Measurements from ENCODE around the gene RRM2. TPM values are rescaled to one million over a fixed set of nuclear protein-coding genes. Genes with fewer than 3 reads are reported as not detected.
"Not testable (repeated sequence)": the region's sequence is repeated elsewhere in the genome, so short reads cannot be mapped to it uniquely, and the experiment has no call there.

RRM2 gene
- polyA plus RNA-seq, 5 donors: 36.1 to 79.7 (median 56.2) TPM

DNA sequence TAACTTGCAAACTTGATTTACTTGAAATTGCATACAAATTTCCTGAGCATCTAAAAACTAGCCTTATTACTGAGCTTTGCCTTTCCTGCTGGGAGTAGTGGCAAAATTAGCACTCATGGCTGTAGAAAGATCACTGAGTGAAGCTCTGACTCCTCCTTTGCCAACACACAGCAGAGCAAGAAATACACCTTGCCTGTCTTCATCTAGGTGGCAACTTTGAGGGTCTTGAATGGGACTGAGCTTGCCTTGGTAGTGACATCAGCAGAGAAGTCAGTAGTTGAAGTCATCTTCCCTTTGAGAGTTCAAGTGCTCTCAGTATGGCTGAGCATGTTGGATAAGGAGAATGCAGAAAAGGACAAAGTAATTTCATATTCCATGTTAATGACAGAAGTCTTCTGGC is 5.9 kb downstream of the RRM2 start:
- no peak for DNase-seq

DNA sequence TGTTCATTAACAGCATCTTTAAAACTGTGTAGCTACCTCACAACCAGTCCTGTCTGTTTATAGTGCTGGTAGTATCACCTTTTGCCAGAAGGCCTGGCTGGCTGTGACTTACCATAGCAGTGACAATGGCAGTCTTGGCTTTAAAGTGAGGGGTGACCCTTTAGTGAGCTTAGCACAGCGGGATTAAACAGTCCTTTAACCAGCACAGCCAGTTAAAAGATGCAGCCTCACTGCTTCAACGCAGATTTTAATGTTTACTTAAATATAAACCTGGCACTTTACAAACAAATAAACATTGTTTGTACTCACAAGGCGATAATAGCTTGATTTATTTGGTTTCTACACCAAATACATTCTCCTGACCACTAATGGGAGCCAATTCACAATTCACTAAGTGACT is 7.0 kb downstream of the RRM2 start:
- no peak for DNase-seq

DNA sequence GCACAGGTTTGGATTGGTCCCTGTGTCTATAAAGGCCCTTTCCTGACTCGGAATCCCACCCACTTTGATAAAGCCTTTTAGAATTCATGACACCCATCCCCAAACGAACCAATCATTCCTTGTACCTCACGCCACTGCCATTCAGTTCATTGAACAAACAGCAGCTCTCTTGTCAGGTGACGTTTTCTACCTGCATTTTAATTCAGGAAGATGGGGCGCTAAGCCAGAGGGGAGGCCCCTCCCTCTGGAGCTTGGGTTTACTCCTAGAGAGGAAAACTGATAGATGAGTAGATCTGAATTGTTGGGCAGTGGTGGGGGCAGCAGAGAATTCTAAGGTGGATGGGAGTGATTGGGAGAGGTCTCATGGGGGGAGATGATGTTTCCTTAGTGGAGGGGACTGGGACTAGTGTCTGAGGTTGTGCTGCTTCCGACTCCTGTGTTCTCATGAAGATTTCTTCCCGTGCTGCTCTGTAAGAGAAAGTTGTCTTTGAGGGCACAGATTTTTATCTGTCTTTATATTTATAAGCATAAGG is 9.6 kb downstream of the RRM2 start:
- DNase-seq: no peak

DNA sequence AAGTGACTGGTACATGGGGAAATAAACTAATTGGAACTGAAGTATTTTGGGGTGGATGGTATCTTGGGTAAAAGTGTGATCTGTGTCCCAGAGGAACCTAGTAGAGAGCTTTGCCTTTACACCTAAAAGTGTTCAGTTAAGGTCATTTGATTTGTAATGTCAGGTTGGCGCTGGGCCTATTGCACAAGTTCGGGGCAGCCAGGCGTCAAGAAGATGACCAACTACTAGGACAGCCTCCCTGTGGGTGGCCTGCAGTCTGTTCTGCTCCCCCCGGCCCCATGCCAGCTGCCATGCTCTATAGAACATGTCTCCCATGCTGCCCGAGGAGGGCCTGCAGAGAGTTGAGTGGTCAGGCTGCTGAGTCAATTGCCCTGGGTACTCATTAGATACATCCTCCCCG is 10.1 kb downstream of the RRM2 start:
- no peak for DNase-seq

DNA sequence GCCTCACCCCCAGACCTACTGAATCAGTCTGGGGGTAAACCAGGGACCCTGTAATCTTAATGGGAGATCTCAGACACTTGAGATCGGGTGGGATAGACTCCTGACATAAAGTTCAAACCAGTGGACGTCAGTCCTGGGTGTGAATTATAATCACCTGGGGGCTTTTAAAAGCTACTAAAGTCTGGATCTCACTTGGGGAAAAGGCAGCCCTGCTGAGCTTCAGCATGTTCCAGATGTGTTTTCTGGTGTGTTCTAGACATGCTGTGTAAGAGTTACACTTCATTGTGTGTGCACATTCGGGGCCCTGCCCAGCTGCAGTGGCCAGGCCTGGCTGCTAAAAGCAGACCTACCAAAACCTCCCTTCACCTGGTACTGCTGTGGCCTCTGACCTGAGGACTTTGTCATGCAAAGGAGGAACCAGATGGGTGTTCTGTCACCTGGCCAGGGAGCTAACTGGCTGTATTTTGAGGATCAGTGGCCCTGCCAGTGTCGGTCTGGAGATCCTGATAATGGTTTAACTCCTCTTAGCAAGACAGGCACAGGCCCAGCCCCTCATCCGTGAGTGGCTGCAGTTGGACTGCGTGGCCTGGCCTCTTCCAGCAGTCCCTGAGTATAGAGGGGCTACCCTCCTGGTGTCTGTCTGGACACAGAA is 10.6 kb downstream of the RRM2 start:
- no peak for DNase-seq

DNA sequence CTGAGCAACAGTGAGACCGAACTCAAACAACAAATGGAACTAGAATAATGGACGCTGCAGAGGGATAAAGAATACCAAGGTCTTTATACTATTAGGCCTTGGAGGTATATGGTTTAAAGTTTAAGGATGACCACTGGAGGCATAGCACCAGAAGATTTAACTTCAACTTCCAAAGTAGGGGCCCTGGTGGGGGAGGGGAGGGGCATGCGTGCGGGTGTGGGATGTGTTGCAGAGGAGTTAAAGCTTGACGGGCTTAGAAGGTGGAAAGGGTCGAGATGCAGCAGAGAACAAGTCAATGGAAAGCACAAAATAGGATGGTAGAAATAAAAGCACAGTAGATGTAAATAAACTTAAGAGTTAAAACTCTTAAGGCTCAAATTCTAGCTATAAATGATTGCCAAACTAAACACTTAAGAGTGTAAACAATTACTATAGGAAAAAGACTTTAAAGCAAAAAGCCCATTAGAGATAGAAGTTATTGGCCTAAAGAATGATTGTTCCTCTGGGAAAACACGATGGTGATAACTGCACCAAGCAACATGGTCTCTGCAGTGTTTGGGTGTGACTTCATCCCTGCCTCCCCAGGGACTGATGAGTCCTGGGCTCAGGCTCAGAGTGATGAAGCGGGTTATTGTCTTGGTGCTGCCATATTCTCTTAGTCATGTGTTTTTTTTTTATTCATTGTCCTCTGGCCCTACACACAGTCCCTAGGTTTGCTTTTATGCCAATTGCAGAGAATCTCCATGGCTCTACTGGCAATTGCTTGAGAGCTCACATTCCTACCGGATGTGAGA is 13.0 kb downstream of the RRM2 start:
- DNase-seq: no peak

DNA sequence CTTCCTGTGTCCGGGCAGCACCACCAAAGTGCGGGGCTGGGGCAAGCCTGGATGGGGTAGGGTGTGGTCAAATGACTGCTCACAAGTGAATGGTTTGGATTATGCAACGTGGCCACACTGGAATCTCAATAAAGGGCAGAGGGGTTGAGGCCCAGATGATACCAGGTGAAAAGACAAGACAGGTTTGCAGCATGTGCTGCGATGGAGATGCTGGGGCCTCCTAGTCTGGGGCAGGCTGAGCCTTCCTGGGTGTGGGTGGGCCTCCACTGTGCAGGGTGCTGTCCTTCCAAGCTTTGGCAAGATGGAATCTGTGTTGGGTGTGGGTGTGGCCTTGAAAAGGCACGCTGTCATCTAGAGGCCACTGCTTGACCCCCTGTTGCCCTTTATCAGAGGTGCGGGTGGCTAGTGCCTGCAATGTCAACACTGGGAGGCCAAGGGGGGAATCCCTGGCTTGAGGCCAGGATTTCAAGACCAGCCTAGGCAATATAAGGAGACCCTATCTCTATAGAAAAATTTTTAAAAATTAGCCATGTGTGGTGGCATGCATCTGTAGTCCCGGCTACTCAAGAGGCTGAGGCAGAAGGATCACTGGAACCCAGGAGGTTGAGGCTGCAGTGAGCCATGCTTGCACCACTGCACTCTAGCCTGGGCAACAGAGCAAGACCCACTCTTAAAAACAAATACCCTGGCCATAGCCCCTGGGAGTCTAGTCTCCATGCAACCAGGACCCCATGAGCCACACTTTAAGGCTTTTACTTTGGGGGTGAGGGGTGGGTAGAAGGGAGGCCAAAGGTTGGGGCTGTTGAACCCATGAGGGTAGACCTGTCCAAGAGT is 13.8 kb downstream of the RRM2 start:
- DNase-seq: no peak

DNA sequence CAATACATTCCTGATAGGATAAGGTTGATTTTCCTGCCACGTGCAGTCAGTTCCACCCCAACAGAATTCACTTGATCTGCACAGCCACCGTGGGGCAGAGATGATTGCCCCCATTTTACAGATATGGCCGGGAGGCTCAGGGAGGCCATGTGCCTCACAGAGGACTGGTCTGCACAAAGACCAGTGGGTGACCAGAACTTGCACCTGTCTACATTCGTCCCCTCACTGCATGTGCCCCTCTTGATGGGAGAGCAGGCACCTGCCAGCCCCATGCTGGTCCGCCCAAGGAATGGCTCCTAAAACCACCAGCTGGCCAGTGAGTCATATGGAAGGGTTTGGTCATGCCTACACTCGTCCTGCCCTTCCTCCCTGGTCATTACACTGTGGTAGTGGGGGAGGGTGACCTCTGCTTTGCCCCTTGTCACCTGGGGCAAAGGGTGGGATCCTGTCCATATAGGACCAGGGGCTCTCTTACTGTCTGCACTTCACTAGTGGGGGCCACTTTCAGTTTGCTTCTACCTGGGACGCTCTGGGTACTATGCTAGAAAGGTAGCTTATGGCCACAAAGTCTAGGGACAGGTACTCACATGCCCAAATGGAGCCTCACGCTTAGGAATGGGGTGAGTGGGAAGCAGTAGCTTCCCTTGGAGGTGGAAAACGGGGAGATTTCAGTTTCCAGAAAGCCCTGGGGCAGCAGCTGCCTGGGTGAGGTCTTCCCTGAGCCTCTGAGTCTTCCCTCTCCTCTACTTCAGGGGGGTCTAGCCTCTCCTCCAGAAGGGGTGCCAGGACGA is 14.7 kb downstream of the RRM2 start:
- no peak for DNase-seq

DNA sequence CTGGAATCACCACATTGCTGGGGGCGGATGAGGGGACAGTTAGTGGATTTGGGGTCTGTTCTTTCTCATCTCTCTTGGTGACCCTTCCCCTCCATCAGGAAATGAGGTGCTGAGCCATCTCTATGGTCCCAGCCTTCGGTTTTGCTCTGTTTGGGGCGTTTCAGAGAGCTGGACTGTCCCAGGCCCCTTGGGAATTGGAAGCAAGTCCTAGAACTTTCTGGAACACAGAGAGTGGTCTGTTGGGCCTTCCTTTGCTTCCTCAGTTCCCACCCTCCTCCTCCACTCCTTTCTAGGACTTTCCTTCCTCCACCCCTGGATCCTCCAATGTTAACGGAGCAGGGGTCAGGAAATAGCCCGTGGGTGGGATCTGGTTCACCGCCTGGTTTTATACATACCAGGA is 17.0 kb downstream of the RRM2 start:
- no peak for DNase-seq

DNA sequence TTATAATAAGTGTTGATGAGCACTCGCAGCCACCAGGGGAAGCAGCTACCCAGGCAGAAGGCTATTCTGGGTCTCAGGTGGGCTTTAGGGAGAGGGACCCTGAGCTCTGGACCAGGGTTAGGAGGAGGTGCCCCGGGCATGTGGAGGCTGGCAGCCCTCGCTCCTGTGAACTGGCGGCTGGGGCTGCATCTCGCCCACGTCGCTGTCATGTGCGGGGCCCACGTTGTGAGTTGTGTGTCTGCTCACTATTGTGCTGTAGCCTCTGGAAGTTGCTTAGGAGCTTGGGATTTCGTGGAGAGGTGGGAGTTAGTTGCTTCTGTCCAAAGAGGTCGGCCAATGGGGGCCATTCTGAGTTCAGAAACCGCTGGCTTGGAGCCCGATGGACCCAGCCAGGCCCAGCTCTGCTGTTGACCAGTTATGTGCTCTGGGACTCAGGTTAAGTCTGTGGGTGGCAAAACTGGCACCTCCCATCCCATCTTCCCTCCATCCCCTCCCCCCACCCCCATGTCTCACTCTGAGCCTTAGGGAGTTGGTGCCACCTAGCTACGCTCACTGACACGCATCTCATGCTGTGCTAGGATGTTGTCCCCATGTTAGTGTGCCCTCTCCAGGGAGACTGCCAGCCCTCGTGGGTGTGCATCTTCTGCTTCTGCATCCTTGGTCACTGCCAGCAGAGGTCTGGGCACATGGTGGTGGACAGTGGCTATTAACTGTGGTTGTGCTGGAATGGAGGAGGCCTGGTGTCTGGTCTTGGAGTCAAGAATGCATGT is 18.5 kb downstream of the RRM2 start:
- DNase-seq: no peak

DNA sequence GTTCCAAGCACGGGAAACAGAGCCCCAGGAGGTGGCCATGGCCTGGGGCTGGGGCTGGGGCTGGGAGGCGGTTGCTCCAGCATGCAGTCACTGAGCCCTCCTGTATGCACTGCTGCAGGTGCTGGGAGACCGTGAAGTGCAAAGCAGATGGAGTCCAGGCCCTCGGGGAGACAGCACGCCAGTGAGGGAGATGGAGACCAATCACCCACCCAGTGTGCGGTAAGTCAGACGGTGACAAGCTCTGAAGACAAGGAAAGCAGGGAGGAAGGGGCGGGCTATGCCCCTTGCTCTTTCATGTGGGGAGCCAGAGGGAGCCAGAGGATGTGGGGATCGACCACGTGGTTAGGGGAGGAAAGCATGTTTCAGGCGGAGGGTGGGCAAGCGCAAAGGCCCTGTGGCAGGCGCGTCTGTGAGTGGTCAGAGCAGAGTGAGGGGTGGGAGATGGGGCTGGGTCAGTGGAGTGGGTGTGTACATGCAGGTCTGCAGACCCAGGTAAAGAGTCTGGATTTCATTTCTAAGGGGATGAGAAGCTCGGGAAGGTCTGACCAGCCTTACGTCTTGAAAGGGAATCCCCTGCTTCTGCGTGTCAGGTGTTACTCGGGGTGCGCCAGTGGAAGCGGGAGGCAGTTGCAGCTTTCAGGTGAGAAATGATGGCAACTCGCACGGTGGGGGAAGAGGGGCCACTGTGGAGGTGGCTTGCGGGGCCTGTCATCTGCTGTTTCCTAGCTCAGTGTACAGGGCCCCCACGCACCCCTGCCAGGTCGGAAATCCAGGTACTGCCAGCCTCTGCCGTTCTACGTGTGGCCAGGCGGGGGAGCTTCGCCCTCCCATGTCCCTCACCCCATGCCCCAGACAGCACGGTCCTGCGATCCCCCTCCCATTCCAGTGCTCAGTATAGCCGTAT is 19.4 kb downstream of the RRM2 start:
- no peak for DNase-seq

DNA sequence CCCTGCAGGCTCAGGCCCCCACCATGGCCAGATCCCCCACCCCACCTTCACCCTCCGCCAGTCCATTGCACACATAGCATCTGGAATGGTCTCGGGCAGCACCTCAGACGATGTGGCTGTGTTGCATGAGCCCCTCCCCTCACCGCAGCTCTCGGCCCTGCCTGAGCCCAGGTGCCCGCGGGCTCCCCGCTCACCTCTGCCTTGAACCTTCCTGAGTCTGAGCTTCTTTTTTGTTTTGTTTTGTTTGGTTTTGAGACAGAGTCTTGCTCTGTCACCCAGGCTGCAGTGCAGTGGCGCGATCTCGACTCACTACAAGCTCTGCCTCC is 20.1 kb downstream of the RRM2 start:
- no peak for DNase-seq

DNA sequence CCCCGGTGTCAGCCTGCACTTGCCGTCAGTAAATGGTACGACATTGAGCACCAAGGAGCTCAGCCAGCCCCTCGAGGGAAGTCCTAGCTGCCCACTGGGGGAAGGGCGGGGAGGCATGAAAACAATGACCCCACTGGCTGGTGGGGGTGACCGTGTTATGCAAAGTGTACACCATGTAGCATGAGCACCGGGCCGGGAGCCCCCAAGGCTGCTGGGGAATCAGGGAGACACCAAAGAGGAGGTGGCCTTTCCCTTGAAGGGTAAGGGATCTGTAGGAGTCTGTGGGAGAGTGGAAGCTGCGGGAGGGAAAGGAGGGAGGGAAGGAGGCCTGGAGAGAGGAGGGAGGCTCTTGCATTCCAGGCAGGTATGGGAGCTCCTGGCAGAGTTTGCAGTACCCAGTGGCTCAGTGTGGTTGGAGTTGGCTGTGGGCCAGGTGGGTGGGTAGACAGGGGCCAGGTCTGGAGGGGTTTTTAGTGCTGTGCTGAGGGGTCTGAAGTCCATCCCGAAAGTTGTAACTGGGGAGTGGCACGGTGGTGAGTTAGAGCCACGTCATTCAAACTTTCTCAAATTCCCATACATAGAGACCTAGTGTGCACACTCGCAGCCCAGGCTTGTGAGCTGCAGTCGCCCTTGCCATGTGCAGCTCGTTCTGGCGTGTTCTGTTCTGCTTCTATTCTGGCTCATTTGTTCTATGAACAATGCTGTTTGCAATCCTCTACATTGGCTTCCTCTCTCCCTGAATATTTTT is 22.4 kb downstream of the RRM2 start:
- no peak for DNase-seq

DNA sequence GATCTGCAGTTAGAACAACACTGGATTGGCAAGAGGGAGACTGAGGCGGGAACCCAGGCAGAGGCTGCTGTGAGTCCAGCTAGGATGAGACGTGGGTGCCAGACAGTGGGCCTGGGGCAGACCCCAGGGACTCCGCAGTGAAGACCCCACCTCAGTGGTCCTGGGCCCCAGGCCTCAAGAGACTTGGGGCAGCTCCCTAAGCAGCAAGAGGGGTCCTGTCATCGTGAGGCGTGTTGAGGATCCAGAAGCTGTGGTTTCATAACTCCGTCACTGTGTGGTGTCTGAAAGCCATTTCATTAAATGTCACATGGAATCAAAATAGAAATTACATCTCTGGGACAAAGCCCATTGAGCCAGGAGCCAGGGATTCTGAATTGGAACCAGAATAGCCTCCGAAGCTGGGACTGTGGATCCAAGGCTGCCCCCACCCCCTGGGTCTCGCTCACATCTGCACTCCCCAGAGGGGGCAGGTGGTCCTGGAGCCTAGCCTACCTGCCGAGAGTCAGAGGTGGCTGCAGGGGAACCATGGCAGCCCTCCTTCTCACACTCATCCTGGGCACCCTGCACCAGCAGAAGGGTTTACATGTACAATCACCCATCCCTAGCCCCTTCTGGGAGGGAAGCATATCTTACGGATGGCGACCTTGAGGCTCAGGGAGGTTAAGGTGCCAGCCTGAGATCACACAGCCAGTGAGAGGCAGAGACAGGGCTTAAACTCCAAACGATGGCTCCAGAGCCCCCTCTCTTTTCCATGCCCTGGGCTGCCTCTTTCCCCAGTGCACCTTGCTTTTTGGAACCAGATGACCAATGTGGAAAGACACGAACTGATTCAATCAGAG is 23.2 kb downstream of the RRM2 start:
- DNase-seq: no peak

DNA sequence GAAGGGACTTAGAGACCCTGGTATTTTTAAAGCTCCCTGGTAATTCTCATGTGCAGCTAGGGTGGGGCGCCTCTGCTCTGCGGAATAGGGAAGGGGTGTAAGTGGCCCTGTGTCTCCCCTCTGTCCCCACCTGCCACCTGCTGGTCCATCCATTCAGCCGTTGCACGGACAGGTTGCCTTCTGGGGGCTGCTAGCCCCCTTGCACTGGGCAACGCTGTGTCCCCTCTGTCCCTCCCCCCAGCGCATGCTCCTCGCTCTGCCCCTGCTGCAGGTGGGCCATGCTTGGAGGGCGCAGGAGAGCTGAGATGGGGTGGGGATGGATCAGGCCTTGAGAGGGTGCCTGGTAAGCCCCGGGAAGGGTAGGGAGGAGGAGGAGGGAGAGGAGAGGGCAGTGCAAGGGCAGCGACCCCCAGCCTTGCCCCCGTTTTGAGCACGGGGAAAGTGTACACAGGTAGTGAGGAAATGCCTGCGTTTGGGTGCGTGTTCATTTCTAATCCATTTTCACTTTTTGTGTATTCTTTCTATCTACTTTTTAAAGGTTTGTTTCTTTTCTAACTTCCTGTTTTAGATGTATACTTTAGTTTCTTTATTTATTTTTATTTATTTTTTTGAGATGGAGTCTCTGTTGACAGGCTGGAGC is 23.9 kb downstream of the RRM2 start:
- DNase-seq: no peak

DNA sequence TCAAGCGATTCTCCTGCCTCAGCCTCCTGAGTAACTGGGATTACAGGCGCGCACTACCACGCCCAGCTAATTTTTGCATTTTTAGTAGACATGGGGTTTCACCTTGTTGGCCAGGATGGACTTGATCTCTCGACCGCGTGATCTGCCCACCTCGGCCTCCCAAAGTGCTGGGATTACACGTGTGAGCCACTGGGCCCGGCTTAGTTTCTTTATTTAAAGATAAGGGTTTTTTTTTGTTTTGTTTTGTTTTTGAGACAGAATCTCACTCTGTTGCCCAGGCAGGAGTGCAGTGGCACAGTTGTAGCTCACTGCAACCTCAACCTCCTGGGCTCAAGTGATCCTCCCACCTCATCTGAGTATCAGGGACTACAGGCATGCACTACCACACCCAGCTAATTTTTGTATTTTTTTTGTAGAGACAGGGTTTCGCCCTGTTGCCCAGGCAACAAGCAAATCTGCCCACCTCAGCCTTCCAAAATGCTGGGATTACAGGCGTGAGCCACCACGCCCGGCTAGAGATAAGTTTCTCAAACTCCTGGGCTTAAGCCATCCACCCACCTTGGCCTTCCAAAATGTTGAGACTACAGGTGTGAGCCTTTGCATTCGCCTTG is 24.6 kb downstream of the RRM2 start:
- not testable (repeated sequence) for DNase-seq

DNA sequence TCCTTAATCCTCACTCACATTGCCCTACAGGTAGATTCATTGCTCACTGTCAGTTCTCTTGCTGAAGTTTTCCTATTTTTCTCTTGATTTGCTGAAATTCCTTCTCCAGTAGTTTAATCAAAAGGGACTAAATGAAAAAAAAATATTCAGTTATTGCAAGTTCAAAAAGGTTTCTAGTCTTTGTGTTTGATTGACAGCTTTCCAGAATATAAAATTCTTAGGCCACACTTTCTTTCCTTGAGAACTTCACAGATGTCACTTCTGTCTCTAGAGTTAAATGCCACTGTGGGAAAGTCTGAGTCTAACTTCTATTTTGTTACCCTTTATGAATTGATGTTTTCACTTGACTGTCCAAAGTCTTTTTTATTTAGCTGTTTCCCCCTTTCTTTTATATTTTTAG is 25.7 kb downstream of the RRM2 start:
- no peak for DNase-seq
